HG03097 (cell line): ENCODE data around the gene CD93.

Source experiments
- ATAC-seq: cut with Tn5 transposase; IDR thresholded peaks from one replicate; pipeline ENCODE4 v1.9.1; 2021; ENCODE audit not compliant: unreplicated experiment, low FRiP score

Gene CD93

GRCh38 chr20:23039136-23039875 lies 46.8 kb downstream of the CD93 start:
- ATAC-seq: no peak

- no peak for ATAC-seq
These were observed 49.1 kb downstream of the CD93 start for GRCh38 chr20:23037017-23037481.

DNA sequence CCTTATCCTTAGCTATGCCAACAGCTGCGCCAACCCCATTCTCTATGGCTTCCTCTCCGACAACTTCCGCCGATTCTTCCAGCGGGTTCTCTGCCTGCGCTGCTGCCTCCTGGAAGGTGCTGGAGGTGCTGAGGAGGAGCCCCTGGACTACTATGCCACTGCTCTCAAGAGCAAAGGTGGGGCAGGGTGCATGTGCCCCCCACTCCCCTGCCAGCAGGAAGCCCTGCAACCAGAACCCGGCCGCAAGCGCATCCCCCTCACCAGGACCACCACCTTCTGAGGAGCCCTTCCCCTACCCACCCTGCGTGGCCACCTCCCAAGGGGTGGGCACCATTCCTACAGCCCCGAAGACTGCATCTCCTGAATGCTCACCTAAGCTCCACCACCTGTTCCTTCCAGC lies 49.8 kb downstream of the CD93 start:
- no peak for ATAC-seq

DNA sequence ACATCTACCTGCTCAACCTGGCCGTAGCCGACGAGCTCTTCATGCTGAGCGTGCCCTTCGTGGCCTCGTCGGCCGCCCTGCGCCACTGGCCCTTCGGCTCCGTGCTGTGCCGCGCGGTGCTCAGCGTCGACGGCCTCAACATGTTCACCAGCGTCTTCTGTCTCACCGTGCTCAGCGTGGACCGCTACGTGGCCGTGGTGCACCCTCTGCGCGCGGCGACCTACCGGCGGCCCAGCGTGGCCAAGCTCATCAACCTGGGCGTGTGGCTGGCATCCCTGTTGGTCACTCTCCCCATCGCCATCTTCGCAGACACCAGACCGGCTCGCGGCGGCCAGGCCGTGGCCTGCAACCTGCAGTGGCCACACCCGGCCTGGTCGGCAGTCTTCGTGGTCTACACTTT lies 50.4 kb downstream of the CD93 start:
- no peak for ATAC-seq

- ATAC-seq: no peak
These were observed 51.1 kb downstream of the CD93 start, which contains the start of gene SSTR4 for GRCh38 chr20:23034721-23035671. Gene SSTR4 (plus strand): TSS chr20:23035312. CDS start chr20:23035484, 172 bp downstream.

- no peak for ATAC-seq
These were observed 52.2 kb downstream of the CD93 start for GRCh38 chr20:23033918-23034317.

- no peak for ATAC-seq
These were observed 53.4 kb downstream of the CD93 start for GRCh38 chr20:23032750-23033078.

DNA sequence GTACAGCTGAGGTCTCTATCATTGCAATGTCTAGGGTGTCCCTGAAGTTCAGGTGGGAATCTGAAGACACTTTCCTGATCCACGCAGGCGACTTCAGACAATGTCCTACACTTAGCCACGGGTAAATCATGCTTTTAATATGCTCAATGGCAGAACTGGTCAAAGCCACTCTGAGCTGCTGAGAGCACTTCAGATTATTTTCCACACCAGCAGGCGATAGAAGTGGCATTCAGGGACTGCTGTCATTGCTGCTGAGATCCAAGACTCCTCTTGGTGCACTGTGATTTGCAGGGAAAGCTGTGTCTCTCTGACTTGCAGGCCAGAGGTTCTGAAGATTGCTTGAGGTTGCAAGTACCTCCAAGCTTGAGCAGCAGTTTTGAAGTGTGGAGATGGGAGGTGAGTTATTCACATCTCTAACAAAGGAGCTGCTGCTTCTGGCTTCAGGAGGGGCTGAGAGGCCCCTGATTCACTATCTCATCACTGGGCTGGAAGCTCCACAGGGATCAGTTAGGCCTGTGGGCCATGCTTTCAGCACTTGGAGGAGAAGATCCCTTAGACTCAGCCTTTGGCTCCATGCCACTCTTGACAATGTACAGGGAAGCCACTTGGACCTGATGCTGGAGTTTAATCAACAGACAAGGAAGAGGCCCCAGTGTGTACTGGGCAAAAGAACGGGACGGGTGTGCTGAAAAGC lies 53.9 kb downstream of the CD93 start:
- no peak for ATAC-seq

GRCh38 chr20:23031346-23031745 lies 54.8 kb downstream of the CD93 start:
- ATAC-seq: no peak
